SK-N-SH (cell line): ENCODE data around the gene BRIX1.

Experiments
- CTCF ChIP-seq: fragments of 200-600 bp; sonication (generic); IDR thresholded peaks from 2 replicates; pipeline ENCODE4 v1.6.1; 2017; ENCODE audit warnings: antibody characterized with exemption, mild to moderate bottlenecking, moderate library complexity
- TCF12 ChIP-seq: IDR thresholded peaks from 2 replicates; pipeline ENCODE4 v1.4.0; 2012
- YY1 ChIP-seq: IDR thresholded peaks from 2 replicates; pipeline ENCODE4 v1.4.0; 2012; ENCODE audit warnings: low read depth, mild to moderate bottlenecking

- no peak for TF ChIP-seq TCF12
- TF ChIP-seq YY1: 0 out of 2 replicates have a peak, but pooled peaks have one; percentile 44
- TF ChIP-seq CTCF: 0 out of 2 replicates have a peak, but pooled peaks have one; percentile 8
These were observed 14.4 kb downstream of the BRIX1 start for GRCh38 chr5:34929720-34930461.
